COLO668 (cell line): Measurements from ENCODE around the gene SPC24.
"Not testable (repeated sequence)": the region's sequence is repeated elsewhere in the genome, so short reads cannot be mapped to it uniquely, and the experiment has no call there.

Source experiments
- DNase-seq: peaks from one replicate; lab custom pipeline; 2025; ENCODE audit not compliant: unreplicated experiment; lab: John Stamatoyannopoulos, UW

Gene SPC24

DNA sequence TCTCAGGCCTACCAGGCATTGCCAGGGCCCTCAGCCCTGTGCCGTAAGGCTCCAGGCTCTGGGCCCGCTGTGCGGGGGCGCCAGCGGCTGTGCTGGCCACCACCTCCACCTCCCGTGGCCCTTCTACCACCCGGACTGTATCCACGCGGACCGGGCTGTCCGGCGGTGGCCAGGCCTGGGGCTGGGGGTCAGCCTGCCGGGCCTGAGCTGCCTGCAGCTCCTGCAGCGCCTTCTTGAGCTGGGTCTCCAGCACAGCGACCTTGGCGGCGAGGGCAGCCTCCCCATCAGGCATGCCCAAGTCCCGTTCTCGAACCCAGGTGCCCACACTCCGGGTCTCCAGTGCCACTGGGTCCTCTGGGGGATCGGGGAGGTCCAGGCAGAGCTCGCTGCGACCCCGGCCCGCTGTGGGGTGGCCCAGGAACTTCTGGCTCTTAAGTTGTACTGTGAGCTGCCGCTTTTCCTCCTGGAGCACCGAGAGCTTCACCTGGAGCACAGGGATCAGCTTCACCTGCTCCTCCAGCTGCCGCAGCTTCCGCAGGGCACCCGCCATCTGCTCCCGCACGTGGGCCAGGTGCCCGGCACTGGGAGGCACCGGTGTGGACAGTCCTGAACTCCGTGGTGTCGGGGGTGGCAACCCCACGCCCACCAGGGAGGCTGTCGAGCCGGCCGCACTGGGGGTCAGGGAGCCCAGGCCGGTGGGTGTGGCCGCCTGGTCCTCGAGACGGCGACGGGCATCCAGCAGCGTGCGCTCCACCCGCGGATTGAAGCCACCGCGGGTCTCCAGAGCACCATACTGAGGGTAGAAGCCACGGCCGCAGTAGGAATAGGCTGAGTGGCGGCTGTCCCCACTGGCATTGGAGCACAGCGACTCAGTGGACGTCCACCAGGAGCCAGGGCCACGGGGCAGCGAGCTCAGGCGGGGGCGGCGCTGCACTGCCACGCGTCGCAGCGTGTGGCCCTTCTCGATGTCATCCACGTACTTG lies 37.7 kb upstream of the SPC24 start:
- no peak for DNase-seq

DNA sequence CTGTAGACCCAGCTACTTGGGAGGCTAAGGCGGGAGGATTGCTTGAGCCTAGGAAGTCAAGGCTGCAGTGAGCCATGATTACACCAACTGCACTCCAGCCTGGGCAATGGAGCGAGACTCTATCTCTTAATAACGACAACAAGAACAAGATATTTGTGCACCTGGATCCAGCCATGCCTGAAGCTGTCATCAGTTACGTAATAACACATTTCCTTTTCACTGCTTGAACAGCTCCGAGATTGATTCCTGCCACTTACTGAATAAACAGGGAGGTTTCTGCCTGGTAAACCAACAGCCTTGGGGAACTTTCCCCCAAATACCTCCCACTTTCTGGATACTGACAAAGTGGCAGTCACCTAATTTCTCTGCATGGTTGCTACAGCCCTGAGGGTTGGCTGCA lies 36.4 kb upstream of the SPC24 start:
- no peak for DNase-seq

DNA sequence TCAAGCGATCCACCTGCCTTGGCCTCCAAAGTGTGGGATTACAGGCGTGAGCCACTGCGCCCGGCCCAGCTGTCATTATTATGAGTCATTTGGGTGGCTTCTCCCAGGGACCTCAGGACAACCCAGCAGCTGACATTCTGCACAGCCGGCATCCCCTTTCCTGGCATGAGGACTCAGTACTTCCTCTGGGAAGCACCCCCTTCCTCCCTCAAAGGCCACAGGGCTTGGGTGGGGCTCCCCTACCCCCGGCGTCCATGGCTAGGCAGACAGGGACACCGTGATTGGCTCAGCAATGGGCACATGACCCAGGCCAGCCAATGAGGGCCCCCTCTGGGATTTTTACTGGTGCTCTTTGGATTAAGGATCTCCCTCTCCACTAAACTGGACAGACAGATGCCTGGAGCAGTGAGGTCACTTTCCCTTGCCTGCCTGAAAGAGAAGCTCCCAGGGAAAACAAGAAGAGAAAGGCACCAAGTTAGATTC lies 35.7 kb upstream of the SPC24 start:
- peak; percentile 25 for DNase-seq

DNA sequence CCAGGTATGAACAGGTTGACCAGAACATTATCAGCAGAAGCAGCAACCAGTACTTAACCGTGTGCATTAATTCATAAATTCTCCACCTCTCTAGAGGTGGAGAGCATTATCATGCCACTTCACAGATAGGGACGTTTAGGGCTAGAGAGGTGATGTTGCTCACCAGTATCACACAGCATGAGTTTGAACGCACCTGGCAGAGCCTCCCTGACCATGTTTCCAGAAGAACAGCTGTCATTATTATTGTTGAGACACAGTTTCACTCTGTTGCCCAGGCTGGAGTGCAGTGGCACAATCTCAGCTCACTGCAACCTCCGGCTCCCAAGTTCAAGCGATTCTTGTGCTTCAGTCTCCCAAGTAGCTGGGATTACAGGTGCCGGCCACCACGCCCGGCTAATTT lies 34.9 kb upstream of the SPC24 start:
- DNase-seq: no peak

DNA sequence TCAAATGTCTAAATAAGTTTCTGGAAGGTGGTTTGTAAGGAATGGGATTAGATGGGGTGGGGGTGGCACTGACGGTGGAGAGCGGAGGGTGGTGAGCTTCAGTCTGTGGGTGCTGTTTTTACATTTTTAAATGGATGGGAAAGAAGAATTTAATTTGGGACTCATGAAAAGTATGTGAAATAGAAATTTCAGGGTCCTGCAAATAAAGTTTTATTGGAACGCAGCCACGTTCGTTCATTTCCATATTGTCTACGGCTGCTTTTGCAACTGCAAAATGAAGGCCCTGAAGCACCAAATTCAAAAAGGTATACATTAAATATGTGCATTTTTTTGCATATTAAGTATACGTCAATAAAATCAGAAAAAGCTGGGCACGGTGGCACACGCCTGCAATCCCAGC lies 31.9 kb upstream of the SPC24 start:
- DNase-seq: no peak

DNA sequence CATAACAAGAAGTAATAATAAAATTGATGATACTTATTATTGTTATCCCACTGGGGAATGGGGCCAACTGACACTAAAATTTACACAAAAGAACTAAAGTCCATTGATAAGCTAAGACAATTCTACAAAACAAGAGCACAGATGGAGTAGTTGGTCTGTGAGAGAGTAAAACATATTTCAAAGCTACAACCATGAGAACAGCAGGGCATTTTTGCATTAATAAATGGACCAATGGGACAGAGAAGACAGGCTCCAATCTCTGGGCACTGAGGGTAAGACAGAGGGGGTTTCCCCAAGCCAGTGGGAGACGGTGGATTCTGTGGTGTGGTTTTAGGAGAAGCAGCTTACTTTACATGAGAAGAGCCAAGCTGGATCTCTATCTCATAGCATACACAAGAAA lies 27.4 kb upstream of the SPC24 start:
- DNase-seq: no peak

DNA sequence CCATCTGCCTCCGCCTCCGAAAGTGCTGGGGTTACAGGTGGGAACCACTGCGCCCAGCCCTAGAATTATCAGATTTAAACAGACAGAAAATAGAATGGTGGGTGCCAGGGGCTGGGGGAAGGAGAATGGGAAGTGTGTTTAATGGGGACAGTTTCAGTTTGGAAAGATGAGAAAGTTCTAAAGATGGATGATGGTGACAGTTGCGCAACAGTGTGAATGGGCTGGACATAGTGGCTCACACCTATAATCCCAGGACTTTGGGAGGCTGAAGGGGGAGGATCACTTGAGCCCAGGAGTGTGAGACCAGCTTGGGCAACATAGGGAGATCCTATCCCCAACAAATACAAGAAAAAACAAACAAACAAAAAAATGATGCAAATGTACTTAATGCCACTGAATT lies 25.9 kb upstream of the SPC24 start:
- DNase-seq: no peak

DNA sequence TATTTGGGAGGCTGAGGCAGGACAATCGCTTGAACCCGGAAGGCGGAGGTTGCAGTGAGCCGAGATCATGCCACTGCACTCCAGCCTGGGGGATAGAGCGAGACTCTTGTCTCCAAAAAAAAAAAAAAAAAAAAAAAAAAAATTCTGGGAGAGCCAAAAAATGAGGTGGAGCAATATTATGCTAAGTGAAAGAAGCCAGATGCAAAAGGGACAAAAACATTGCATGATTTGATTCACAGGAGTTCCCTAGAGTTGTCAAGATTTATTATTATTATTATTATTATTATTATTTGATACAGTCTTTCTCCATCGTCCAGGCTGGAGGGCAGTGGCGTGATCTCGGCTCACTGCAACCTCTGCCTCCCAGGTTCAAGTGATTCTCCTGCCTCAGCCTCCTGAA lies 25.4 kb upstream of the SPC24 start:
- DNase-seq: not testable (repeated sequence)

DNA sequence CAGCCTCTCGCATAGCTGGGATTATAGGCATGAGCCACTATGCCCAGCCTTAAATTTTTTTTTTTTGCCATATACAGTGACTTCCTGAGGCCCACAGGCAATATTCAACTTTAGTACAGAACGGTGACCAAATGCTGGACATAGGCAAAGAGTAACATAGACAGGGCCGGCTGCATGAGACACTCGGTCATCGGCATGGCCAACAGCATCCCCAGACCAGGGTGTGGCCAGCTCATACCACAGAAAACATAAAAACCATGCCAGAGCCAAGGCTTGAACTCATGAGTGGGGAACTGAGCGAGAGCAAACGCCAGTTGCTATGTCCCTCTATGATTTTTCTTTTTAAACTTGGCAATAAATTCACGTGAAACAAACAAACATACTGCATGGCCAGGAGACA lies 24.8 kb upstream of the SPC24 start:
- DNase-seq: no peak

DNA sequence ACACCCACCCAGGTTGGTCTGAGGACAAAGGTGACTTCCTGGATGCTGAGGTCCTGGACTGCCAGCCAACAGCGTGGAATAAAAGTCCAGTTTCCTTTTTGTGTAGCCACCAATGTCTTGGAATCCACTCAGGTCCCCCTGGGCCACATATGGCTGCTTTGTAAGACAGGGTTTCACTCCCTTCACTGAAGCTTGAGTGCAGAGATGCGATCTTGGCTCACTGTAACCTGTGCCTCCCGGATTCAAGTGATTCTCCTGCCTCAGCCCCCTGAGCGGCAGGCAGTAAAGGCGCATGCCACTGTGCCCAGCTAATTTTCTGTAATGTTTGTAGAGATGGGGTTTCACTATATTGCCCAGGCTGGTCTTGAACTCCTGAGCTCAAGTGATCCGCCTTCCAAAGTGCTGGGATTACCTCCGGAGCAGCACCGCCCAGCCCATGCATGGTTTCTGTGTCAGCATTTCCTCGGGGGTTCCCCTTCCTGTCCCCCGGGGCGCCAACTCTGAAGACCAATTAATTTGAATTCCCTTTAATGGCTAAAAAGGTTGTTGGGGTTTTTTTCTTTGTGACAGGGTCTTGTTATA lies 24.2 kb upstream of the SPC24 start:
- DNase-seq: no peak

DNA sequence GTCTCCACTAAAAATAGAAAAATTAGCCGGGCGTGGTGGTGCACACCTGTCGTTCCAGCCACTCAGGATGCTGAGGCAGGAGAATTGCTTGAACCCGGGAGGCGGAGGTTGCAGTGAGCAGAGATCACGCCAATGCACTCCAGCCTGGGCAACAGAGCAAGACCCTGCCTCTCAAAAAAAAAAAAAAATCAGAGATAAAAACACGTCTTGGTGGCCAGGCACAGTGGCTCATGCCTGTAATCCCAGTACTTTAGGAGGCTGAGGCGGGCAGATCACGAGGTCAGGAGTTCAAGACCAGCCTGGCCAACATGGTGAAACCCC lies 23.5 kb upstream of the SPC24 start:
- DNase-seq: not testable (repeated sequence)

DNA sequence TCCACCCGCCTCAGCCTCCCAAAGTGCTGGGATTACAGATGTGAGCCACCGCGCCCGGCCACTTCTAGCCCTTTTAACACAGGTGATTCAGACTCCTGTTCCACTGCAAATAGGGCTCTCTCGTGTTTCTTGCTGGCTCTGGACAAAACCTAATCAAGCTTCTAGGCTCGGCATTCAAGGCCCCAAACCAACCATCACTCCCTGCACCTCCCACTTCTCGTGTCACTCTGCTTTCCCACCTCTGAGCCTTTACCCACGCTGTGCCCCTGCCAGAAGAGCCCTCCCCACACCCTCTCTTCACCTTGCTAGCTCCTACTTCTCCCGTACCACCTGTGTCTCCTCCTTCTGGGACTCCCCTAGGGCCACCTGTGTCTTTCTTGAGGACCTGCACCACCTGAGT lies 22.0 kb upstream of the SPC24 start:
- no peak for DNase-seq

DNA sequence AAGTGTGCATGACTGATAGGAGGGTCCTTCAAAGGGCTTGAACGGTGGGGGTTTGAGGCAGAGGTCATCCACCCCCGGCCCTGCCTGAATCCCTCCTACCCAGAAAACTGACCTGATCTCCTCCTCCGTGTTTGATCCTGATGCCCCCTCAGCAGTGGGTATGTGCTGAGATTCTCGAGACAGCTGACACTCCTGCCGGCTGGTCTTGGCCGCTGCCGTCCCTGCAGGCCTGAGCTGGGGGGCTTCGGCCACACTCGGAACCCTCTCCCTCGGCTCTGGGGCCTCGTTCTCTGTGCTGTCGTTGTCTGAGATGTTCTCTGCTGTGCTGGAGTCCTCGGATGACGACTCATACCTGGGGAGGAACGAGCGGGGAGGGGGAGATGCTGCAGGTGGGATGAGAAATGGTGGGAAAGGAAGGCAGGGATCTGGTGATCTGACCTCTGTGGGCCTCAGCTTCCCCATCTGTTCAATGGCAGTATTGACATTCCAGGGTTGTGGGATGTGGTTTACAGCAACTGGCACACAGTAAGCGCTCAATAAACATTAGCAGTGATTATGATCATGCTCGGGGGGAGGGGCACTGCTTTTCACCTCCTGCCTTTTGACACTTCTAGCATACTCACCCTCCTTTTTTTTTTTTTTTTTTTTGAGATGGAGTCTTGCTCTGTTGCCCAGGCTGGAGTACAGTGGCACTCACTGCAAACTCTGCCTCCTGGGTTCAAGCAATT lies 21.0 kb upstream of the SPC24 start:
- no peak for DNase-seq

DNA sequence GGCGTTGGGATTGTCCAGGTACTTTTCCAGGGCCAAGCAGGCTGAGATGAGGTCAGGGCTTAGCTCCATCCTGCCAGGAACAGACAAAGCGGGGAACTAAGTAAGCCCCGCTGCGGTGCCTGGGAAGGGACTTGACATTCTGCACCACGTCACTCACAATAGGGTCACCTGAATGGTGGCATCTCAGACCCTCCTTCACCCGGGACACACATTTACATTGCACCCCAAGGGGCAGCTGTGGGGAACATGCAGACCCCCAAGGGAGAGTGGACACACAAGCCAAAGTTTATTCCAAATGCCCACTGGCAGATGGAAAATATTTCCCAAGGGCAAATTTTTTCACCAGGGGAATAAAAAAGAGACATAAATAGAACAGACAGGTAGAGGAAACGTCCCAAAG lies 20.3 kb upstream of the SPC24 start:
- DNase-seq: no peak

DNA sequence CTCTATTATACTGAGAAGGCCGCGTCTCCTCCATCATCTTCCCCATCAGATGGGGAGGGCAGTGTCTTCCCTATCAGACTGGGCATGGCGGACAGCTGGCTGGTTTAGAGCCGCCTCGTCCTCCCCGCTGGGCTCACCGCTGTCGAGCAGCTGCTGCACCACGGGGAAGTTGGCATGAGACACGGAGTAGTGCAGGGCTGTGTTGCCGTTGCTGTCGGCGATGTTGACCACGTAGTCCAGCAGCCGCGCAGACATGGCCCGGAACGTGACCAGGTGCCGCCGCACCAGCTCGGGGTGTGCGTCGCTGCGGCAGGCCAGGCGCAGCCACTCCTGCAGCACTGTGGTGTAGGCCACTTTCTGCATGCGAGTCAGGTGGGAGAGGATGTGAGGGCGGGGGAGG lies 18.8 kb upstream of the SPC24 start:
- DNase-seq: no peak

DNA sequence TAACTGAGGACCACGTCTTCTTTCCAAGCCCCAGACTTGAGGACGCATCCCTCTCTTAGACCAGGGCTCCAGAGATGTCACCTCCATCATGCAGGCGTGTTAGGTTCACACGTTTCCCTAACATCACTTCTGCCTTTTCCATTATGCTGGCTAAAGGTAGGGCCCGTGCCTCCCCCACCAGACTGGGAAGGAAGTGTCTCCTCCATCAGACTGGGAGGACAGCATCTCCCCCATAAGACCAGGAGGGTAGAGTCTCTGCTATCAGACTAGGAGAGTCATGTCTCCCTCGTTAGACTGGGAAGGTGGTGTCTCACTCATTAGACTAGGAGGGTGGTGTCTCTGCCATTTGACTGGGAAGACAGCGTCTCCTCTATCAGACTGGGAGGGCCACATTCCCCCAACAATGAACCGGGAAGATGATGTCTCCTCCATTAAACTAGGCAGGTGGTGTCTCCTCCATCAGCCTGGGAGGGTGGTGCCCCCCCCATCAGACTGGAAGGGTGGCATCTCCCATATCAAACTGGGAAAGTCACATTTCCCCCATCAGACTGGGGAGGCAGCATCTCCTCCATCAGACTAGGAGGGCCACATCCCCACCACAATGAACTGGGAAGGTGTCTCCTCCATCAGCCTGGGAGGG lies 18.1 kb upstream of the SPC24 start:
- no peak for DNase-seq

DNA sequence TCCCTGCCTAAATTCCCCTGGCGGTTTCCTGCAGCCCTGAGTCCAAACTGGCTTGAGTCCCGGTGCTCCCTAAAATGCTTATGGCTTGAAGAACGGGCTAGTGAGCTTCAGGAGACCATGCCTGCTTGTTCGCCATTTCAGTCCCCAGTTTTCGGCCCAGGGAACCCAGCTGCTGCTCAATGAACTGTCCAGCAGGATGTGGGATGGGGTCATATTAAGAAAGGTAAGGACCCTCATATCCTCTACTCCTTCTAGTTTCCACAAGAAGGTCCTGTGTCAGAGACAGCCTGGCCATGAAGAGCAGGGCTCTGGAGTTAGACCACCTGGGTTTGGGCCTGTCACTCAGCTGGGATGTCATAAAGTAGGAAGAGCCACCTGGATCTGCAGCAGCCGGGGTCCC lies 17.0 kb upstream of the SPC24 start:
- no peak for DNase-seq

DNA sequence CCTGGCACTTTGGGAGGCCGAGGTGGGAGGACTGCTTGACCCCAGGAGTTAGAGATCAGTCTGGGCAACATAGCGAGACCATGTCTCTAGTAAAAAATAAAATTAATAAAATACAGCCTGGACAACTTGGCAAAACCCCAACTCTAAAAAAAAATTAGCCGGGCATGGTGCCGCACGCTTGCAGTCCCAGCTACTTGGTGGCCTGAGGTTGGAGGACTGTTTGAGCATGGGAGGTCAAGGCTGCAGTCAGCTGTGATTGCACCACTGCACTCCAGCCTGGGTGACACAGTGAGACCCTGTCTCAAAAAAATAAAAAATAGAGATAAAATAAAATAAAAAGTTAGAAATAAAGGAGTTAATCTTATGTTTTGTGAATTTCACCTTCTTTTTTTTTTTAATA lies 15.6 kb upstream of the SPC24 start:
- DNase-seq: no peak

DNA sequence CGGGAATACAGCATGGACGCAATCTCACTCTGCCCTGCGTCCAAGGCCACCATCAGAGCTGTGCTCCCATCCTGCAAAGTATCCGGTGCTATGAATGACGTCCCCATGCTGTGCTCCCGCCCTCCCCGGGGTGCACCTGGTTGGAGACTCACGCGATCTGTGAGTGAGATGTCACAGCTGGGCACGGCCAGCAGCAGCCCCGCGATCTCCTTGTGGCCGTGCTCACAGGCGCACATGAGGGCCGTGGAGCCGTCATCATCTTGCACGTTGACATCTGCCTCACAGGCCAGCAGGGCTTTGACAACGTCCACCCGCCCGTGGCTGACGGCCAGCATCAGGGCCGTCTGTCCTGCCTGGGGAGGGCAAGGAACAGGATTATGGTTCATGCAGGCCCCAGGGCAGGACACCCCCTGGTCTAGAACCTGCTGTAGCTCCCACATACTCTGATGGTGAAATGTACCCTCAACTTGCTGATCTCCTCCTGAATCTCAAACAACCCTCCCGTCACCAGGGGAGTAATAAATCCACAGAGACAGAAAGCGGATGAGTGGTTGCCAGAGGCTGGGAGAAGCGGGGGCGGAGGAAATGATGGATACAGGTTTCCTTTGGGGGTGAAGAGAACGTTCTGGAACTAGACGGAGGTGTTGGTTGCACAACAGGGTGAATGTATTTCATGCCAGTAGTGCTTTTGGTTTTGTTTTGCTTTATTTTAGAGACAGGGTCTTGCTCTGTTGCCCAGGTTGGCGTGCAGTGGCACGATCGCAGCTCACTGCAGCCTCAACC lies 14.5 kb upstream of the SPC24 start:
- DNase-seq: no peak

DNA sequence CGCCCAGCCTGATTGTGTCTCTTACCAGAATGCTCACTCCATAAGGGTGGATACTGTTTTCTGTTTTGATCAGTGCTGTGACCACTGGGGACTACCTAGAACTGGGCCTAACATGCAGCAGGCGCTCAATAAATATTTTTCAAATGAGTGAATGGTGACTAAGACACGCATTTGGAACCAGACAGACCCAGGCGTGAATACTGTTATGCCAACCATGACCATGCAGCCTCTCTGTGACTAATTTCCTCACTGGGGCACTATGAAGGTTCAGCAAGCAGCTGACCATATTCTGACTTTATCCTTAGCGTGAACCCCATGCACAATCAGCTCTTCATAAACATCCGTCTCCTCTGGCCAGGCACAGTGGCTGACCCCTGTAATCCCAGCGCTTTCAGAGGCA lies 13.0 kb upstream of the SPC24 start:
- no peak for DNase-seq
